Effector memory CD8-positive, alpha-beta T cell (primary cell): ENCODE results near the gene ABLIM2.
A peak's percentile ranks its signal among the peaks of the same experiment; 100 is the strongest.

ENCODE experiments used
- ATAC-seq: fragments of 150-1000 bp; cut with Tn5 transposase; replicated peaks from 2 replicates; pipeline ENCODE4 v1.10.0; 2021; ENCODE audit warnings: mild to moderate bottlenecking, moderate library complexity
- DNase-seq, 3 experiments: peaks; one replicate each; pipeline ENCODE4 v3.0.0; 2021
- H3K27ac Mint-ChIP-seq, 2 donors: one replicate each; pipeline ENCODE4 v1.8.0; 2022; ENCODE audit warnings: mild to moderate bottlenecking in 2 of 2, mixed read lengths in 2 of 2, moderate library complexity in 2 of 2
- H3K27me3 Mint-ChIP-seq, 2 donors: one replicate each; pipeline ENCODE4 v1.8.0; 2022; ENCODE audit warnings: mixed read lengths in 2 of 2
- H3K36me3 Mint-ChIP-seq: one replicate; pipeline ENCODE4 v1.8.0; 2022; ENCODE audit warnings: mild to moderate bottlenecking, moderate library complexity, mixed read lengths; ENCODE audit not compliant: insufficient read depth
- H3K4me1 Mint-ChIP-seq, 2 donors: one replicate each; pipeline ENCODE4 v1.8.0; 2022; ENCODE audit warnings: low read depth in 2 of 2, mixed read lengths in 2 of 2
- H3K4me3 Mint-ChIP-seq, 2 donors: one replicate each; pipeline ENCODE4 v1.8.0; 2022; ENCODE audit warnings: mild to moderate bottlenecking in 2 of 2, mixed read lengths in 2 of 2, moderate library complexity in 2 of 2
- H3K9me3 Mint-ChIP-seq, 2 donors: one replicate each; pipeline ENCODE4 v1.8.0; 2022; ENCODE audit warnings: mixed read lengths in 2 of 2

Gene ABLIM2

GRCh38 chr4:7917669-7918068 is 240.9 kb downstream of the ABLIM2 start:
- H3K27me3 Mint-ChIP-seq, result no peaks in the 10 kb centered on the region
- H3K4me3 Mint-ChIP-seq, result peak overlapping the region in 1 of 2 donors; percentile 19
- ATAC-seq (no peak), DNase-seq (no peak)
- peaks cover 11% of the 10 kb centered on the region for H3K36me3 Mint-ChIP-seq
- peak overlapping the region in 1 of 2 donors; percentile 20 for H3K27ac Mint-ChIP-seq
- no peaks in the 10 kb centered on the region for H3K9me3 Mint-ChIP-seq
- H3K4me1 Mint-ChIP-seq, result peaks cover 5 to 19% of the 10 kb centered on the region in 2 donors

DNA sequence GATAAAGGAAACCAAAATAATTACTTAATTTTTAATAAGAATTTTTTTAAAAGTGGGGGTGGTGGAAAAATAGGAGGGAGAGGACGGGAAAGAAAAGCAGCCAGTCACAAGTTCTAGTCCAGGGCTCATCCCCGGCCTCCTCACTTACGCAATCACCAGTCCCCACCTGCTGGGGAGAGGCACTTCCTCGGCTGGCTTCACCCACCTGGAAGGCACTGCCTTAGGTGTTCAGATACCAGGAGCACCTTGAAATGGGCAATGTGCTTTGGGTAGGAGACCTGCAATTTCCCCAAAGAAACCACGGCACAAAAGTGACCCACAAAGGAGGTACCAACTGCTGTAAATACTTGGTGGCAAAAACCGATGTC is 242.8 kb downstream of the ABLIM2 start:
- DNase-seq, result no peak
- Mint-ChIP-seq H3K27ac (peak overlapping the region in 1 of 2 donors; percentile 81), H3K4me1 (peaks cover 5 to 26% of the 10 kb centered on the region in 2 donors), H3K36me3 (peaks cover 4% of the 10 kb centered on the region), H3K9me3 (no peaks in the 10 kb centered on the region), H3K27me3 (no peaks in the 10 kb centered on the region), H3K4me3 (no peak overlapping the region)
- ATAC-seq, result no peak
